OCI-LY3 (cell line): ENCODE results near the gene TMEM14B.

ENCODE experiments used
- EZH2phosphoT487 ChIP-seq: fragments of 200-600 bp; shearing (Covaris generic); IDR thresholded peaks from 2 replicates; pipeline ENCODE4 v1.6.1; 2018; ENCODE audit warnings: antibody characterized with exemption, mixed run types, low read depth
- TF ChIP-seq, protein P1 (sequence below): fragments of 200-600, 300-600 bp; sonication (generic); IDR thresholded peaks from 2 replicates; pipeline ENCODE4 v1.5.1; 2014; ENCODE audit warnings: antibody characterized with exemption, low read length, low read depth

- TF ChIP-seq, protein P1, sequence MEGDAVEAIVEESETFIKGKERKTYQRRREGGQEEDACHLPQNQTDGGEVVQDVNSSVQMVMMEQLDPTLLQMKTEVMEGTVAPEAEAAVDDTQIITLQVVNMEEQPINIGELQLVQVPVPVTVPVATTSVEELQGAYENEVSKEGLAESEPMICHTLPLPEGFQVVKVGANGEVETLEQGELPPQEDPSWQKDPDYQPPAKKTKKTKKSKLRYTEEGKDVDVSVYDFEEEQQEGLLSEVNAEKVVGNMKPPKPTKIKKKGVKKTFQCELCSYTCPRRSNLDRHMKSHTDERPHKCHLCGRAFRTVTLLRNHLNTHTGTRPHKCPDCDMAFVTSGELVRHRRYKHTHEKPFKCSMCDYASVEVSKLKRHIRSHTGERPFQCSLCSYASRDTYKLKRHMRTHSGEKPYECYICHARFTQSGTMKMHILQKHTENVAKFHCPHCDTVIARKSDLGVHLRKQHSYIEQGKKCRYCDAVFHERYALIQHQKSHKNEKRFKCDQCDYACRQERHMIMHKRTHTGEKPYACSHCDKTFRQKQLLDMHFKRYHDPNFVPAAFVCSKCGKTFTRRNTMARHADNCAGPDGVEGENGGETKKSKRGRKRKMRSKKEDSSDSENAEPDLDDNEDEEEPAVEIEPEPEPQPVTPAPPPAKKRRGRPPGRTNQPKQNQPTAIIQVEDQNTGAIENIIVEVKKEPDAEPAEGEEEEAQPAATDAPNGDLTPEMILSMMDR: no peak
- TF ChIP-seq EZH2phosphoT487: no peak
Observed at GRCh38 chr6:10749734-10750133, 2.1 kb downstream of the TMEM14B start.
